ENCODE measurements around the gene ACOX2.

GRCh38 chr3:58568572-58569286 is 31.7 kb upstream of the ACOX2 start:
- peak; percentile 91 for TF ChIP-seq CTCF (conservative IDR thresholded peaks at IDR 0.05)
- TF ChIP-seq EZH2 (IDR thresholded peaks at IDR 0.05; ENCODE audit: low read depth) = no peak
